ENCODE measurements around the gene GRIK4.

Gene GRIK4

GRCh38 chr11:120525261-120526171 lies 14.0 kb downstream of the GRIK4 start:
- no peak for FAIRE-seq

- FAIRE-seq, result no peak
Observed at GRCh38 chr11:120526241-120526640, 14.7 kb downstream of the GRIK4 start.

- FAIRE-seq, result no peak
Observed at GRCh38 chr11:120527111-120527761, 15.7 kb downstream of the GRIK4 start.

GRCh38 chr11:120528749-120529148 lies 17.2 kb downstream of the GRIK4 start:
- no peak for FAIRE-seq

- no peak for FAIRE-seq
Observed at GRCh38 chr11:120529214-120529613, 17.7 kb downstream of the GRIK4 start.

GRCh38 chr11:120529911-120530310 lies 18.4 kb downstream of the GRIK4 start:
- no peak for FAIRE-seq

GRCh38 chr11:120532082-120532831 lies 20.7 kb downstream of the GRIK4 start:
- no peak for FAIRE-seq

GRCh38 chr11:120532832-120533196 lies 21.3 kb downstream of the GRIK4 start:
- no peak for FAIRE-seq

GRCh38 chr11:120536091-120536796 lies 24.7 kb downstream of the GRIK4 start:
- FAIRE-seq, result no peak

- FAIRE-seq, result no peak
Observed at GRCh38 chr11:120536797-120537169, 25.2 kb downstream of the GRIK4 start.

- FAIRE-seq, result no peak
Observed at GRCh38 chr11:120537996-120538395, 26.4 kb downstream of the GRIK4 start.

GRCh38 chr11:120538707-120539106 lies 27.2 kb downstream of the GRIK4 start:
- no peak for FAIRE-seq

GRCh38 chr11:120539667-120540369 lies 28.3 kb downstream of the GRIK4 start:
- FAIRE-seq, result no peak

GRCh38 chr11:120540744-120541465 lies 29.4 kb downstream of the GRIK4 start:
- FAIRE-seq, result no peak

GRCh38 chr11:120543521-120544215 lies 32.1 kb downstream of the GRIK4 start:
- no peak for FAIRE-seq

GRCh38 chr11:120545813-120546212 lies 34.3 kb downstream of the GRIK4 start:
- FAIRE-seq, result no peak

- no peak for FAIRE-seq
Observed at GRCh38 chr11:120546312-120547205, 35.0 kb downstream of the GRIK4 start.

- no peak for FAIRE-seq
Observed at GRCh38 chr11:120547316-120547715, 35.8 kb downstream of the GRIK4 start.

GRCh38 chr11:120547811-120548681 lies 36.5 kb downstream of the GRIK4 start:
- no peak for FAIRE-seq

Measured in A204.1 (cell line).